Small intestine (tissue), 7 donors: Measurements from ENCODE around the gene BROX. TPM values are rescaled to one million over a fixed set of nuclear protein-coding genes. Genes with fewer than 3 reads are reported as not detected.

ENCODE experiments used
- DNase-seq, 2 donors: peaks; one replicate each; pipeline versions ENCODE4 v3.0.0 to v3.0.0-alpha.2; 2013
- FAIRE-seq: peaks from 2 replicates; lab custom pipeline; 2012; peaks lifted over from hg19 to GRCh38; lab: Jason Lieb, UNC
- H3K27ac ChIP-seq, 3 donors: one replicate each; pipeline ENCODE4 v1.5.1; 2013; ENCODE audit warnings: low read length in 2 of 3, mild to moderate bottlenecking in 2 of 3, control low read depth in 1 of 3, inconsistent platforms in 1 of 3, low read depth in 1 of 3, moderate library complexity in 1 of 3
- H3K27me3 ChIP-seq, 3 donors: one replicate each; pipeline ENCODE4 v1.6.1; 2013; ENCODE audit warnings: low read length in 3 of 3, inconsistent platforms in 1 of 3; ENCODE audit not compliant: control insufficient read depth in 3 of 3, insufficient read depth in 3 of 3
- H3K36me3 ChIP-seq, 3 donors: one replicate each; pipeline ENCODE4 v1.6.1; 2013; ENCODE audit warnings: low read length in 3 of 3, inconsistent platforms in 1 of 3, low read depth in 1 of 3, mild to moderate bottlenecking in 1 of 3, moderate library complexity in 1 of 3; ENCODE audit not compliant: control insufficient read depth in 3 of 3, insufficient read depth in 2 of 3
- H3K4me1 ChIP-seq, 3 donors: one replicate each; pipeline ENCODE4 v1.6.1; 2013; ENCODE audit warnings: low read length in 2 of 3, inconsistent platforms in 1 of 3, low read depth in 1 of 3, mild to moderate bottlenecking in 1 of 3, moderate library complexity in 1 of 3; ENCODE audit not compliant: control insufficient read depth in 3 of 3, insufficient read depth in 2 of 3
- H3K4me3 ChIP-seq, 3 donors: one replicate each; pipeline ENCODE4 v1.5.1; 2013; ENCODE audit warnings: low read length in 3 of 3, control low read depth in 1 of 3, inconsistent platforms in 1 of 3, low read depth in 1 of 3, mild to moderate bottlenecking in 1 of 3, moderate library complexity in 1 of 3
- H3K9me3 ChIP-seq, 2 donors: one replicate each; pipeline ENCODE4 v1.6.1; 2013; ENCODE audit warnings: low read depth in 1 of 2, low read length in 1 of 2; ENCODE audit not compliant: control insufficient read depth in 2 of 2, insufficient read depth in 1 of 2
- WGBS, 3 donors: extraction: QIAGEN DNeasy Blood & Tissue Kit; methylation state at CpG; one replicate each; pipeline ENCODE4 v1.1.7; 2013; 5-methylcytosine and 5-hydroxymethylcytosine counted together
- polyA plus RNA-seq, 4 donors: library from polyadenylated mRNA; stranded (reverse) in 3 of 4; unstranded in 1 of 4; fragments of 200-250 nt in 3 of 4; fragments of 120-200 nt in 1 of 4; gene quantifications; one replicate each; pipeline versions ENCODE4 v1.2.1 to v1.2.3, GENCODE V29; 2013
- donor health status: healthy with polysubstance abuse.
- donor health status: control.
- donor health status: control.
- donor health status: Bipolar disorder and iron deficiency.
- donor health status: healthy.

The BROX gene
- polyA plus RNA-seq, 4 donors = 22.0 to 43.3 (median 25.2) TPM

DNA sequence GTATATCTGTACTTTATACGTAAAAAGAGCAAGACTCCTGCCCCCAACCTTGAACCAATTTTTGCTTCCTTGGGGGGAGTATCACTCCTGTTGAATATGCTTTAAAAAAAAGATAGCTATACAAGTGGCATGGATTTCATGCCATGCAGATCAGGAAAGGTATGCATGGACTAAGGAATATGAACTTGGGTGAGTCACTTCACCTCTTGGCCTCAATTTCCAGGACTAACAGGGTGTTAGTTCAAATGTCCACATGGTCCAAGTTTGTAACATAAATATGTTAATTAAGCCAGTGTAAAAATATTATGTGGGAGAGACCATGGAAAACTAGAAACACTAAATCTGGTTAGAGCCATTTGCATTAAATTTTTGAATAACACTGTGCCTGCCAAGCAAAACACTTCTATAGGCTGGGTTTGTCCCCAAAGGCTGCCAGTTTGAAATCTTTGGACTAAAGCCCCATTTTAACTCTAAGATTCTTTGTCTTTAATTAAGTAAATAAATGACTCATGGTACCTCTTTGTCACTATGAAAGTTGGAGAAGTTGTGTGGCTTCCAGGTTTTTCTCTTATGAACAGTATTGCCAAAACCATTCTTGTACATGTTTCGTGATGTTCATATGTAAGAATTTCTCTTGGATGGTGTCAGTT is 57.7 kb downstream of the BROX start:
- 90 to 91% (median 90%) methylated on average over 2 of the region's 2 CpGs for WGBS, 3 donors
- Histone ChIP-seq H3K4me1 (no peaks in the 10 kb centered on the region), H3K4me3 (no peak overlapping the region), H3K27me3 (no peaks in the 10 kb centered on the region), H3K9me3 (peaks cover 0 to 6% of the 10 kb centered on the region in 2 donors), H3K36me3 (no peaks in the 10 kb centered on the region), H3K27ac (no peak overlapping the region)
- no peak for DNase-seq
- FAIRE-seq = no peak

DNA sequence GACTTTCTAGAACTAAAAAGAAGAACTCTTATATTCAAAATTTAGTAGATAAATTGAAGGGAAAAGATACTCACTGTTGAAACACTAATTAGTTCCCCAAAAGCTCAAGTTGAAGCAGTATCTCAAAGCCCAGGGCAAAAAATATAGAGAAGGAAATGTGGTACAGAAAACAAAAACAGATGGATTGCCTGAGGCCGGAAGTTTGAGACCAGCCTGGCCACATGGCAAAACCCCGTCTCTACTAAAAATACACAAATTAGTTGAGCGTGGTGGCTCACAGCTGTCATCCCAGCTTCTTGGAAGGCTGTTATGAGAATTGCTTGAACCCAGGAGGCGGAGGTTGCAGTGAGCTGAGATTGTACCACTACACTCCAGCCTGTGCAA is 60.6 kb downstream of the BROX start:
- DNase-seq (no peak), FAIRE-seq (no peak)
- Histone ChIP-seq H3K36me3 (no peaks in the 10 kb centered on the region), H3K4me1 (no peaks in the 10 kb centered on the region), H3K27ac (no peak overlapping the region), H3K27me3 (no peaks in the 10 kb centered on the region), H3K9me3 (peaks cover 0 to 6% of the 10 kb centered on the region in 2 donors), H3K4me3 (no peak overlapping the region)
- WGBS, 3 donors = 46 to 77% (median 62%) methylated on average over 4 of the region's 4 CpGs

DNA sequence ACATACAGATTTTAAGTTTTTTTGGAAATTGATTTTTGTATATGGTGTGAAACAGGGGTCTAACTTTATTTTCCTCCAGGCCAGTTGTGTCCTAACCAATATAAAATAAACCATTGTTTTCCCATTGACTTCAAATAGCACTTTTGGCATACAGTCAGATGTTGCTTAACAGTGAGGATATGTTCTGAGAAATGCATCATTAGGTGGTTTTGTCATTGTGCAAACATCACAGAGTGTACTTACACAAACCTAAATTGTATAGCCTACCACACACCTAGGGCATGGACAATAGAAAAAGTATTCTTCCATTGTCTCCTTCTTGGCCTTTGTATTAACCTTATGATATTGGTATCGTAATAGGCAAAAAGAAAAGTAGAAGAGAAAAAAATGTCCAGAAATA is 65.1 kb downstream of the BROX start:
- H3K9me3 ChIP-seq = peaks cover 0 to 3% of the 10 kb centered on the region in 2 donors
- H3K36me3 ChIP-seq = no peaks in the 10 kb centered on the region
- no peak overlapping the region for H3K27ac ChIP-seq
- H3K4me1 ChIP-seq = no peaks in the 10 kb centered on the region
- FAIRE-seq = no peak
- H3K4me3 ChIP-seq = no peak overlapping the region
- WGBS, 3 donors = 90 to 100% (median 94%) methylated on average over 1 of the region's 1 CpG
- DNase-seq = no peak
- no peaks in the 10 kb centered on the region for H3K27me3 ChIP-seq

DNA sequence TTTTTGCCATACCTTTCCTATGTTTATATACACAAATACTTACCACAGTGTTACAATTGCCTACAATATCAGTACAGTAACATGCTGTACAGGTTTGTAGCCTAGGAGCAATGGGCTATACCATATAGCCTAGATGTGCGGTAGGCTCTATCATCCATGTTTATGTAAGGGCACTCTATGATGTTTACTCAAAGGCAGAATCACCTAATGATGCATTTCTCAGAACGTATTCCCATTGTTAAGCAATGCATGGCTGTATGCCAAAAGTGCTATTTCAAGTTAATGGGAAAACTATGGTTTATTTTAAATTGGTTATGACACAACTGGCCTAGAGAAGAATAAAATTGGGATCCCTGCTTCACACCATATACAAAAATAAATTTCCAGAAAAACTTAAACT is 65.6 kb downstream of the BROX start:
- WGBS, 3 donors = 40 to 45% (median 44%) methylated on average over 2 of the region's 2 CpGs
- no peak for DNase-seq
- Histone ChIP-seq H3K9me3 (peaks cover 0 to 3% of the 10 kb centered on the region in 2 donors), H3K4me1 (no peaks in the 10 kb centered on the region), H3K36me3 (no peaks in the 10 kb centered on the region), H3K27me3 (no peaks in the 10 kb centered on the region), H3K27ac (no peak overlapping the region), H3K4me3 (no peak overlapping the region)
- no peak for FAIRE-seq

DNA sequence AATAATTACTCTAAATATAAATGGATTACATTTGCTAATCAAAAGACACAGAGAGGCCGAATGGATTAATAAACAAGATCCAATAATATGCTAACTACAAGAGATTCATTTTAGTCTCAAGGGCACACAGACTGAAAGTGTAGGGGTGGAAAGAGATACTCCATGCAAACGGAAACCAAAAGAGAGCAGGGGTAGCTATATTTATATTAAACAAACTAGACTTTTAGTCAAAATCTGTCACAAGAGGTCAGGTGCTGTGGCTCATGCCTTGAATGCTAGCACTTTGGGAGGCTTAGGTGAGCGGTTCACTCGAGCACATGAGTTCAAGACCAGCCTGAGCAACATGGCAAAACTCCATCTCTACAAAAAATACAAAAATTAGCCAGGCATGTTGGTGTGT is 68.9 kb downstream of the BROX start:
- FAIRE-seq (no peak), DNase-seq (no peak)
- Histone ChIP-seq H3K9me3 (peaks cover 0 to 3% of the 10 kb centered on the region in 2 donors), H3K36me3 (no peaks in the 10 kb centered on the region), H3K27ac (no peak overlapping the region), H3K27me3 (no peaks in the 10 kb centered on the region), H3K4me3 (no peak overlapping the region), H3K4me1 (no peaks in the 10 kb centered on the region)
- WGBS, 3 donors = 58 to 75% (median 66%) methylated on average over 4 of the region's 4 CpGs

DNA sequence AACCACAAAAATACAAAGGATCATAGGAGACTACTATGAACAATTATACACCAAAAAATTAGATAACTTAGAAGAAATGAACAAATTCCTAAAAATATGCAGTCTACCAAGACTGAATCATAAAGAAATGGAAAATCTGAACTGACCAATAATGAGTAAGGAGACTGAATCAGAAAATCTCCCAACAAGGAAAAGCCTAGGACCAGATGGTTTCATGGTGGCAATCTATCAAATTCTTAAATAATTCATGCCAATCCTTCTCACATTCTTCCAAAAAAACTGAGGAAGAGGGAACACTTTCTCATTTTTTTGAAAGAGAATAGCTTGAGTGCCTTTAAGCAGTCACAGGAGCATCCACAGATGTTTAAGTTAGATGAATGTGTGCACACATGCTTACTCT is 70.7 kb downstream of the BROX start:
- peaks cover 0 to 3% of the 10 kb centered on the region in 2 donors for H3K9me3 ChIP-seq
- FAIRE-seq (no peak), DNase-seq (no peak)

DNA sequence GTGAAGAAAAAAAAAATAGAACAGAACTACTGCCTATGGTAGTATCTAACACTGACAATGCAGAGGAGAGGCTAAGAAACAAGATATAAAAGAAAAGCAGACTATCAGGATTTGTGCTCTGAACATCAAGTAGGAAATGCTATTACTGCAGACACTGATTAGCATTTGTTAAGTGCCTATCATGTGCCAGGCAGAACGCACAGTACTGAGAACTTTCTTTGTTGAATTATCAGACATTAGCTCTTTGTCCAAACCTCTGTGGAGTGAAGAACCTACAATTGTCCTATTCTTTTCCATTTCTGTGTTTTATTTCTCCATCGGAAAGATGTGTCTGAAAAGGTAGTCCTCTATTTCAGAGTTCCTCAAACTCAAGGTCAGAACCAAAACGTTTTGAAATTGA is 72.0 kb downstream of the BROX start:
- Histone ChIP-seq H3K9me3 (peaks cover 0 to 3% of the 10 kb centered on the region in 2 donors), H3K4me1 (no peaks in the 10 kb centered on the region), H3K36me3 (no peaks in the 10 kb centered on the region), H3K27ac (no peak overlapping the region), H3K4me3 (no peak overlapping the region), H3K27me3 (no peaks in the 10 kb centered on the region)
- FAIRE-seq (no peak), DNase-seq (no peak)
- WGBS, 3 donors = 42 to 50% (median 45%) methylated on average over 3 of the region's 3 CpGs

More for the DNA sequence above, 70.7 kb downstream of the BROX start:
- Histone ChIP-seq H3K4me1 (no peaks in the 10 kb centered on the region), H3K27ac (no peak overlapping the region), H3K27me3 (no peaks in the 10 kb centered on the region), H3K4me3 (no peak overlapping the region), H3K36me3 (no peaks in the 10 kb centered on the region)
